ENCODE measurements around the gene TNF. TPM values are rescaled to one million over a fixed set of nuclear protein-coding genes. Genes with fewer than 3 reads are reported as not detected.
A peak's percentile ranks its signal among the peaks of the same experiment; 100 is the strongest.

TNF gene
- total and polyA plus RNA-seq, 10 donors, result 5.5 to 18.3 (median 12.5) TPM

DNA sequence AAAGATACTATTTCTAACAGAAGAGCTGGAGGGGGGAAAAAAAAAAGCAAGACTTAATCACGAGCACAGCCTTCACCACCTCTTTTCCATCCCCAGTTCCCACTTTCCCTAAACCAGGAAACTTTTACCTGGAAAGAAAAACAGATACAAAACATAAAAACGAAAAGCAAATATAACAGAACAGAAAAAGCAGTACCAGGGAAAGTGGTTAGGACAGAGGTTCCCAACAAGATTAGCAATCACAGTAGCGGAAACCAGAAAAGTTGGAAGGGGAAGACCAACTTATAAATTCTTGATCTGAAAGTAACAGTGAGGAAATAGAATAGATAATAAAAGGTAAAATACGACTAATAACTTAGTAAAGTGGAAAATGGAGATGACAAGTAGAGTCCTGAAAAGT is 34.7 kb upstream of the TNF start:
- H3K36me3 ChIP-seq, result peaks cover 9 to 49% (median 47%) of the 10 kb centered on the region in 6 donors
- intact Hi-C loops (cut with DNase I; ENCODE audit: low total_unique reads), result no loop called here

DNA sequence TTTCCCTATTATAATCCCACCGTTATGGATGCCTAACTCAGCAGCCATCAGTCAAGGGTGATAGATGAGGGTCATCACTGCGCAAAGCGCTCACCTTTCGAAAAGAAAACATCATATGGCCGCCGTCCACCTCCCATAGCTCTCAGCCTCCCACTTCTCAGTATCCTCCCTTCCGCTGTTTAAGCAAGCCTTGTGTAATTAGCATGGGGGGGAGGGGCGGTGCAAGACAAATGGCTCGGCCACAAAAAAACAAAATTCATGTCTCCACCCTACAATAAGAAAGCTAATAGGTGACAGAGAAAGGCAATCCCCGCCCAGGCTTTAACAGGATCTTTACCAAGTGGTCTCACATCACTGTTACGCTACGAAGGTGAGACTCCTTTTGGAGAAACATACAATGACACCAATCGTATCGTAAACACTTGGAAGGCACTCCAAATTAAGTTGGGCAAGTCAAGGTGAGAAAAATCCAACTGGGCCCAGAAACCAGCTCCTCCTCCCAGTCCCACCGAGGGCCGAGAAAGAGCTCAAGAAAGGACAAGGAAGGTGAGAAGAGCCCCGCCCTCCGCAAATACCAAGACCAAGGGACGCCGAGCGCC is 34.2 kb upstream of the TNF start:
- H3K27ac ChIP-seq, result peak overlapping the region; percentile 92 to 99 (median 96)
- peaks cover 28 to 68% (median 52%) of the 10 kb centered on the region in 6 donors for H3K4me1 ChIP-seq
- peak overlapping the region; percentile 58 to 88 (median 72) for H3K4me3 ChIP-seq
- DNase-seq, result no peak
- intact Hi-C loops (cut with DNase I; ENCODE audit: low total_unique reads), result no loop called here
- H3K9me3 ChIP-seq, result no peaks in the 10 kb centered on the region
- H3K36me3 ChIP-seq, result peaks cover 5 to 44% (median 42%) of the 10 kb centered on the region in 6 donors
- TF ChIP-seq, protein P1, sequence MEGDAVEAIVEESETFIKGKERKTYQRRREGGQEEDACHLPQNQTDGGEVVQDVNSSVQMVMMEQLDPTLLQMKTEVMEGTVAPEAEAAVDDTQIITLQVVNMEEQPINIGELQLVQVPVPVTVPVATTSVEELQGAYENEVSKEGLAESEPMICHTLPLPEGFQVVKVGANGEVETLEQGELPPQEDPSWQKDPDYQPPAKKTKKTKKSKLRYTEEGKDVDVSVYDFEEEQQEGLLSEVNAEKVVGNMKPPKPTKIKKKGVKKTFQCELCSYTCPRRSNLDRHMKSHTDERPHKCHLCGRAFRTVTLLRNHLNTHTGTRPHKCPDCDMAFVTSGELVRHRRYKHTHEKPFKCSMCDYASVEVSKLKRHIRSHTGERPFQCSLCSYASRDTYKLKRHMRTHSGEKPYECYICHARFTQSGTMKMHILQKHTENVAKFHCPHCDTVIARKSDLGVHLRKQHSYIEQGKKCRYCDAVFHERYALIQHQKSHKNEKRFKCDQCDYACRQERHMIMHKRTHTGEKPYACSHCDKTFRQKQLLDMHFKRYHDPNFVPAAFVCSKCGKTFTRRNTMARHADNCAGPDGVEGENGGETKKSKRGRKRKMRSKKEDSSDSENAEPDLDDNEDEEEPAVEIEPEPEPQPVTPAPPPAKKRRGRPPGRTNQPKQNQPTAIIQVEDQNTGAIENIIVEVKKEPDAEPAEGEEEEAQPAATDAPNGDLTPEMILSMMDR (IDR thresholded peaks at IDR 0.05 in 8 of 11, conservative IDR thresholded peaks at IDR 0.05 in 3 of 11), result no peak
- TF ChIP-seq POLR2A (IDR thresholded peaks at IDR 0.05), result no peak
- TF ChIP-seq POLR2AphosphoS5 (IDR thresholded peaks at IDR 0.05), result no peak
- WGBS, 5 donors, result 0 to 1% (median 1%) methylated on average over 21 of the region's 21 CpGs
- no peaks in the 10 kb centered on the region for H3K27me3 ChIP-seq (replicated peaks in 1 of 7)

More for the DNA sequence above, 34.7 kb upstream of the TNF start:
- 12 to 26% (median 15%) methylated on average over 4 of the region's 4 CpGs for WGBS, 5 donors
- DNase-seq, result no peak
- peaks cover 29 to 71% (median 50%) of the 10 kb centered on the region in 6 donors for H3K4me1 ChIP-seq
- peak overlapping the region; percentile 58 to 88 (median 72) for H3K4me3 ChIP-seq
- H3K27ac ChIP-seq, result peak overlapping the region; percentile 92 to 99 (median 96)
- no peaks in the 10 kb centered on the region for H3K27me3 ChIP-seq (replicated peaks in 1 of 7)
- TF ChIP-seq, protein P1 (IDR thresholded peaks at IDR 0.05 in 8 of 11, conservative IDR thresholded peaks at IDR 0.05 in 3 of 11), result no peak
- TF ChIP-seq POLR2AphosphoS5 (IDR thresholded peaks at IDR 0.05) (no peak), POLR2A (IDR thresholded peaks at IDR 0.05) (no peak)
- H3K9me3 ChIP-seq, result no peaks in the 10 kb centered on the region

DNA sequence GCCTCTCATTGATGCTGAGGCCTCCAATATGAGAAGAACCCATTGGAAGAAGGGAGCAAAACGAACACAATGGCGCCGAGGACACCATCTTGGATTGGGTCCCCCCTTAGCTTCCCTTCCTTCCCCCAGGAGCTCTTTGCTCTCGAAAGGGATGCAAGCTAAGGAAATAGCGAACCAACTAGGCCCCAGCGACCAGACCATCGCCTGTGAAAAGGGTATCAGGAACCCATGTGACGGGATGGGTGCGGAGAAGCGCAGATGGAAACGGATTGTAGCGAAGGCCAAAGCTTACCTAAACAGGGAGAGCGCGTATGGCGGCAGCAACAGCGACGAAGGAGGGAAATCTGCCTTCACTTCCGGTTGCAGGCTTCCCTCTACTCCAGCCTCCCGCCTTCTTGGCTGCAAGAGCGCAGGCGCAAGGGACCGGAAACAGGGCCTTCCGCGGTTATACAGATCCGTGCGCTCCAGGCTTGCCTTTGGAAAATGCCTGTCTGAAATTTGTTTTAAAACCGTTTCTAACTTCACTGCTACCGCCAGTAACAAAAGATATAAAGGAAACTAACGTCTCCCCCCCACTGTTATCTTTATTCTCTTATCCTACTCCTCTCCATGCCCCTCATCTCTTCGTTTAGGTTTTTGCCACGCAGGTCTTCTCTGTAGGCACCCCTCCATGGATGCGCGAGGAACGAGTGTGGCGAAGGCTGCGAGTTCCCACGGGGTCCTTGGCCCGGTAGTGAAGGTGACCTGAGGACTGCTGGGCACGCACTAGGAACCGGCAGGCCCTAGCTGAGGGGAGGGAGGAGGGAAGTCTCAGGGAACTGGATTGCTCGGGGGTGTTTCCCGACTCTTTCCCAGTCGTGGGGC is 33.5 kb upstream of the TNF start, which contains the start of gene DDX39B:
Gene DDX39B, minus strand, starts transcription at position 346 of the 864 bp plus-strand sequence. CDS start 1,471 bp downstream, outside the sequence.
- intact Hi-C loops (cut with DNase I; ENCODE audit: low total_unique reads), result no loop called here
- Histone ChIP-seq H3K36me3 (peaks cover 4 to 37% (median 35%) of the 10 kb centered on the region in 6 donors), H3K9me3 (no peaks in the 10 kb centered on the region), H3K4me1 (peaks cover 28 to 68% (median 56%) of the 10 kb centered on the region in 6 donors), H3K27me3 (replicated peaks in 1 of 7) (no peaks in the 10 kb centered on the region), H3K4me3 (peak within 1 kb of the TSS; percentile 58 to 88 (median 72)), H3K27ac (peak within 1 kb of the TSS; percentile 92 to 99 (median 96))
- 0 to 1% (median 0%) methylated on average over 41 to 43 of the region's 43 CpGs for WGBS, 5 donors
- peak; percentile 98 for DNase-seq
- TF ChIP-seq POLR2AphosphoS5 (IDR thresholded peaks at IDR 0.05), result peak; percentile 90 to 94 (median 93)
- TF ChIP-seq POLR2A (IDR thresholded peaks at IDR 0.05), result peak in 2 of 3 donors; percentile 27 to 53
- TF ChIP-seq, protein P1 (IDR thresholded peaks at IDR 0.05 in 8 of 11, conservative IDR thresholded peaks at IDR 0.05 in 3 of 11), result peak in 1 of 11 experiments; percentile 0
